Frontal cortex (tissue), 4 donors: ENCODE results near the gene ARHGAP29. TPM values are rescaled to one million over a fixed set of nuclear protein-coding genes. Genes with fewer than 3 reads are reported as not detected.

Experiments used
- DNase-seq, 2 donors: peaks; one replicate each; pipeline ENCODE4 v3.0.0; 2012; ENCODE audit warnings: low spot score in 2 of 2
- FAIRE-seq: peaks from 2 replicates; lab custom pipeline; 2012; peaks lifted over from hg19 to GRCh38; lab: Jason Lieb, UNC
- total RNA-seq: library from RNA; depleted of rRNA; stranded (reverse); fragments of >200 nt; gene quantifications from one replicate; pipeline ENCODE4 v1.2.3, GENCODE V29; 2014
- donor health status: control.
- donor health status: control.
- donor health status: control.

The ARHGAP29 gene, protein sequence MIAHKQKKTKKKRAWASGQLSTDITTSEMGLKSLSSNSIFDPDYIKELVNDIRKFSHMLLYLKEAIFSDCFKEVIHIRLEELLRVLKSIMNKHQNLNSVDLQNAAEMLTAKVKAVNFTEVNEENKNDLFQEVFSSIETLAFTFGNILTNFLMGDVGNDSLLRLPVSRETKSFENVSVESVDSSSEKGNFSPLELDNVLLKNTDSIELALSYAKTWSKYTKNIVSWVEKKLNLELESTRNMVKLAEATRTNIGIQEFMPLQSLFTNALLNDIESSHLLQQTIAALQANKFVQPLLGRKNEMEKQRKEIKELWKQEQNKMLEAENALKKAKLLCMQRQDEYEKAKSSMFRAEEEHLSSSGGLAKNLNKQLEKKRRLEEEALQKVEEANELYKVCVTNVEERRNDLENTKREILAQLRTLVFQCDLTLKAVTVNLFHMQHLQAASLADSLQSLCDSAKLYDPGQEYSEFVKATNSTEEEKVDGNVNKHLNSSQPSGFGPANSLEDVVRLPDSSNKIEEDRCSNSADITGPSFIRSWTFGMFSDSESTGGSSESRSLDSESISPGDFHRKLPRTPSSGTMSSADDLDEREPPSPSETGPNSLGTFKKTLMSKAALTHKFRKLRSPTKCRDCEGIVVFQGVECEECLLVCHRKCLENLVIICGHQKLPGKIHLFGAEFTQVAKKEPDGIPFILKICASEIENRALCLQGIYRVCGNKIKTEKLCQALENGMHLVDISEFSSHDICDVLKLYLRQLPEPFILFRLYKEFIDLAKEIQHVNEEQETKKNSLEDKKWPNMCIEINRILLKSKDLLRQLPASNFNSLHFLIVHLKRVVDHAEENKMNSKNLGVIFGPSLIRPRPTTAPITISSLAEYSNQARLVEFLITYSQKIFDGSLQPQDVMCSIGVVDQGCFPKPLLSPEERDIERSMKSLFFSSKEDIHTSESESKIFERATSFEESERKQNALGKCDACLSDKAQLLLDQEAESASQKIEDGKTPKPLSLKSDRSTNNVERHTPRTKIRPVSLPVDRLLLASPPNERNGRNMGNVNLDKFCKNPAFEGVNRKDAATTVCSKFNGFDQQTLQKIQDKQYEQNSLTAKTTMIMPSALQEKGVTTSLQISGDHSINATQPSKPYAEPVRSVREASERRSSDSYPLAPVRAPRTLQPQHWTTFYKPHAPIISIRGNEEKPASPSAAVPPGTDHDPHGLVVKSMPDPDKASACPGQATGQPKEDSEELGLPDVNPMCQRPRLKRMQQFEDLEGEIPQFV
- total RNA-seq: 12.2 TPM

DNA sequence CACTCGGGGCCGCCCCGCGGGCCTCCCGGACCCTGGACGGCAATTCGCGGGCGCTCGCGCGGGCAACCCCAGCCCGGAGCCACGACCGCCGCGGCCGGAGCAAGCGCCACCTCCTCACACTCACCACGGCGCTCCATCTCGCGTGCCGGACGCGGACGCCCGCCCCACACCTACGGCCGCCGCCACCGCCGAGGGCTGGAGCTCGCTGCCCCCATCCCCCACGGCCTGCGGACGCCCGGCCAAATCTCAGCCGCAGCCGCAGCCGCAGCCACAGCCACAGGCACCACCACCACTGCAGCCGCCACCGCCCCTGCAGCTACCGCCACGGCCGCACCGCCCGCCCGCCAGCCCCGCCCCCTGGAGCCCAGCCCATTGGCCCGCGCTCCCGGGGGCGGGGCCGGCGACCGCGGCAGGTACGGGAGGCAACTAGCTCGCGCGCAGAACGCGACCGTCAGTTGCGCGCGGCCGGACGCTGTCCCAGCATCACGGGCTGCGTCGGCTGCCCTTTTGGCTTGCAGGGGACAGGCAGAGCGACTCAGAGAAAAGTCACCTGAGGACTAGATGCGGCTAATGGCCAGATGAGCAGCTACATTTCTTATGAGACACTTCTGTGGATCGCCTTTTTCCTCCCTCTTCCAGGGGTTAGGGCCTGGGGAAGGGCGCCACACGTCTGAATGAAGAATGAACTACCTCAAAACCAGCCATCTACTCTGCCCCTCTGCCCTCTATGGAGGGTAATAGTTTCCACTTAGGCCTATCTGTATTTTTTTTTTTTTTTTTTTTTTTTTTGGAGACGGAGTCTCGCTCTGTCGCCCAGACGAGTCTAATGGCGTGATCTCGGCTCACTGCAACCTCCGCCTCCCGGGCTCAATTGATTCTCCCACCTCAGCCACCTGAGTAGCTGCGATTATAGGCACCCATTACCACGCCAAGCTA, at the start of gene ARHGAP29:
Gene ARHGAP29 (minus strand): TSS at position 294 of the 936 bp plus-strand sequence. CDS start 5,973 bp downstream, outside the sequence.
- FAIRE-seq (no peak), DNase-seq (peak; percentile 61 to 76)

DNA sequence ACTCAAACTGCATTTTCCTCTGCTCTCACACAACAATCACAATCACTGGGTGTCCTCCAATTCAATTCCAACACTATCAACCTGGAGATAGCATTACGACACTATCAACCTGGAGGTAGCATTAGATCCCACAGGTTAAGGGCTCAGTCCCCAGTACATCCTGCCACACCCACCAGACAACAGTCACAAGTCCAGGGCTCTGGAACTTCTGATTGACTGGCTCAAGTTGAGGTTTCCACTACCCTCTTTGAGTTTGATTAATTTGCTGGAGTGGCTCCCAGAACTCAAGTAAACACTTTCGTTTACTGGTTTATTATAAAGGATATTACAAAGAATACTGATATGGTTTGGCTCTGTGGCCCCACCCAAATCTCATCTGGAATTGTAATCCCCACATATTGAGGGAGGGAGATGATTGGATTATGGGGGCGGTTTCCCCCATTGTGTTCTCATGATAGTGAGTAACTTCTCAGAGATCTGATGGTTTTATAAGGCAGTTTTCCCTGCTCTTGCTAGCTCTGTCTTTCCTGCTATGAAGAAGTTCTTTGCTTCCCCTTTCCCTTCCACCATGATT, 49.6 kb upstream of the ARHGAP29 start:
- no peak for FAIRE-seq
- DNase-seq: no peak

DNA sequence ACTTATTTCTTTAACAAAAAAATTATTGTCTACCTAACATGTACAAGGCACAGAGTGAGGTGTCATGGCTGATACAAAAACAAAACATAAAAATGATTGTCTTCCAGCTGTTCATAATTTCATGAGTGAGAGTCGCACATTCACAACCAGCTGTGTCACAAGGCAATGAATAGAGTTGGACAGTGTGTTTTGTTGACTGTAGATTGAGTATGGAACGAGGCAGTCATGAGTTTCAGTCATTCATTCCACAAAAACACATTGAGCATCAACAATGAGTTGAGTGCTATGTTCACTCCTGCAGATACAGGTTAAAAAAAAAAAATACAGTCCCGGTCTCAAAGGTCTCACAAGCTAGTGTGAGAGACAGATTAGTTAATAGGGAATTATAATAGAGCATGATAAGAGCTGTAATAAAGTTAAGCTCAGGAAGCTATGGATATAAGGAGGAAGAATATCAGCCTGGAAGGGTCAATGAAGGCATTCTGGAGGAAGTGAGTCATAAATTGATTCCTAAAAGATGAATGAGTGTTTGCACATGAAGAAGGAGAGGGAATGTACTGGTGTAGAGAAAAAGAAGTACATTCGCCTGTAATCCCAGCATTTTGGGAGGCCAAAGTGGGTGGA, 47.8 kb upstream of the ARHGAP29 start:
- FAIRE-seq (no peak), DNase-seq (no peak)

DNA sequence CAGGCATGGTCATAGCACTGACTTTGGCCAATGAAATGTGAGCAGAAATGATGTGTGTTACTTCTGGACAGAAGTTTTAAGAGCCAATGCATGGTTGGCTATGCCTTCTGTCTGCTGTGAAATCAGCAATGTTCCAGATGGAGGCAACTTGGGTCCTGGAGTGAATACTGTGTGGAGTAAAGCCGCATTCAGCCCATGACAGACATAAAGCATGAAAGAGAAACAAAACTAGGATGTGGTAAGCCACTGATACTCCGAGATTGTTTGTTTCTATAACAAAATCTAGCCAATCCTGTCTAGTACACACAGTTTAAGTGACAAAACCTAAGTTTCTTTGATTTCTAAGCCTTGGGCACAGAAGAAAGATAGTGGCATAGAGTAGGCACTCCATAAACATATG, 47.1 kb upstream of the ARHGAP29 start:
- FAIRE-seq (no peak), DNase-seq (no peak)

DNA sequence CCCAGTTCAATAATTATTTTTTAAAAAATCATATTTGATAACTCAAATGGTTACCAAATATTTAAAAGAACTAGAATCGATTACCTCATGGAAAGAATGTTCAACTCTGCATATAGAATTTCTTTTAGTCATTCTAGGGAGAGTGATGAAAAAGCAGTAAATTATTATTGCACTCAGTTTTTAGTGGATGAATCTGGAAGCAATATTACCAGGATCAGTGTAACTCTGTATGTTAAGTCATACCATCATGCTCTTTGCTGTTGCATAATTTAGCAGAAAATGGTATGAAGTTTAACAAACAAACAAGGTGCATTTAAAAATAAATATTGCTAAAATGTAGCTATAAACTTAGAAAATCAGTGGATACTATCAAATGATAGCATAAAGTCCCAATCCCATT, 46.1 kb upstream of the ARHGAP29 start:
- no peak for FAIRE-seq
- DNase-seq: no peak

DNA sequence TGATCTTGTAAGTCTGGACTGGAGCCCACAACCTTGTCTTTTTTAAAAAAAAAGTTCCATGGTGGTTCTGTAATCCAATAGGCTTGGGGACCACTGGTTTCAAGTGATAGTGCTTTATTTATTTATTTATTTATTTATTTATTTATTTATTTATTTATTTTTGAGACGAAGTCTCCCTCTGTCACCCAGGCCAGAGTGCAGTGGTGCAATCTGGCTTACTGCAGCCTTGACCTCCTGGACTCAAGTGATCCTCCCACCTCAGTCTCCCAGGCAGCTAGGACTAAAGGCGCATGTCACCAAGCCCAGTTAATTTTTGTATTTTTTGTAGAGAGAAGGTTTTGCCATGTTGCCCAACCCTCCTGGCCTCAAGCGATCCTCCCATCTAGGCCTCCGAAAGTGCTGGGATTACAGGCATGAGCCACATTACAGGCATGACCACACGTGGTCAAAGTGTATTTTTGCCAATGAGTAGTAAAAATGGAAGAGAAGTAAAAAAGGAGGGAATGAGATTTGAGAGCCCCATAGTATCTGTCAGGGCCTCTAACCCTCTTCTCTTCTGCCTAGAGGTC, 44.8 kb upstream of the ARHGAP29 start:
- DNase-seq (no peak), FAIRE-seq (no peak)

DNA sequence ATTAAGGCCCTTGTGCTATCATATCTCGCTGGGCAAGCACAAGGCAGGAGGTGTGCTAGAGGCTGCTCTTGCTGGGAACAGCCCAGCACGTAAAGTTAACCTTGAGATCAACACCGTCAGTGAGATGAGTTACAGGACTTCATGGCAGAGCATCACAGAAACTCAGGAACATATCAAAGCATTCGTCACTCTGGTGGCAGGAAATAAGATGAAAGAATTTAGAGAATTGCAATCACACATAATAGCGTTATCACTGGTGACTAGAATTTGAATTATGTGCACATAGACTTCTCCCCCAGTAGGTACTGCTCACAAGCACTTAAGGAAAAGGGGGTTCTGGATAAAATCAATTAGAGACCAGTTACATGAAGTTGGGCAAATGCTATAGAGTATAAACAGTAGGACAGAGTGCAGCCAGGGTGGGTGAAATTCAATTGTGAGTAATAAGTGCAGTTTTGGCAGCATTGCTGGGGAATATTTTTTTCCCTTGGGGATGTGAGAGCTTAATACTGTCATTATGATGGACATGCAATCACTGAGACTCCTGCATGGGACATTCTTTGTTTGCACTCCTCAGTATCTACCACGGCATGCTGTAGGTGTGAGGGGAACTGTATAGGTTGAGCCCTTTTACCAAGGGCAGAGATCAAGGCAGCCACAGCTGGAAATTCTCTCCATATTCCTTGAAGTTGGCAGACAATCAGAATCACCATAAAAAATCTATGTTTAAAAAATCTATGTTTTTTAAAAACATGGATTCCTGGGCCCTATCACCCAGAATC, 44.2 kb upstream of the ARHGAP29 start:
- DNase-seq: no peak
- FAIRE-seq: no peak

DNA sequence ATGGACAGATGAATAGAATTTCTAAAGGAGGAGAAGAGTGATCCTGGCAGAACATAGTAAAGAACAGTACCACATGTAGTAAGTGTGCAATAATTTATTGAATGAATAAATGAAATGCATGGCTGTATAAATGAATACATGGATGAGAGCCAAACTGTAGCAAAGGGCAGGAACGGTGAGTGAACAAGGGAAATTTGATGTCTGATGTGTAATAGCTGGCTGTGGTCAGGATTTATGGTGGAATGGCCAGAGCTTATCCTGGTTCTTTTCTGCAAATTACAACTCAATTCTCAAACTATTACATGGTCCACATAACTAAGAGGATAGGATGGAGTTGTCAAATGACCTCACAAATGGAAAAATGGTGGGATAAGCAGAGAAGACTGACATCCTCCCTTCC, 43.2 kb upstream of the ARHGAP29 start:
- FAIRE-seq (no peak), DNase-seq (no peak)

DNA sequence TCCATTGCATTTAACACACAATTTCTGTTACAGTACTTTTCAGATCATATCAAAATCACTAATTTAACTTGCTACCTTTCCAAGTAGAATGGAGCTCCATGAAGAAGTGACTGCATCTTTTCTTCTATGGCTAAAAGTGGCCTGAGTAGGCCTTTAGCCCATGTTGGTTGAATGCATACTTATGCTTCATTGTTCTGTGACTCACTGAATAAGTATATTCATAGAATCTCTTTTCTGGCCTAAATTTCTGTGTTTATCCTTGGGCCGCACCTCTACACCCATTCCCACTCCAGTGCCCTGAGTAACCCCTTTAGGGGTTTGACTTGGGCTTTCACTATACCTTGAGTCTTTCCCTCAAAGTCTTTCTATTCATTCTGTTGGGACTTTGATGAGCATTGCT, 42.1 kb upstream of the ARHGAP29 start:
- no peak for DNase-seq
- no peak for FAIRE-seq

DNA sequence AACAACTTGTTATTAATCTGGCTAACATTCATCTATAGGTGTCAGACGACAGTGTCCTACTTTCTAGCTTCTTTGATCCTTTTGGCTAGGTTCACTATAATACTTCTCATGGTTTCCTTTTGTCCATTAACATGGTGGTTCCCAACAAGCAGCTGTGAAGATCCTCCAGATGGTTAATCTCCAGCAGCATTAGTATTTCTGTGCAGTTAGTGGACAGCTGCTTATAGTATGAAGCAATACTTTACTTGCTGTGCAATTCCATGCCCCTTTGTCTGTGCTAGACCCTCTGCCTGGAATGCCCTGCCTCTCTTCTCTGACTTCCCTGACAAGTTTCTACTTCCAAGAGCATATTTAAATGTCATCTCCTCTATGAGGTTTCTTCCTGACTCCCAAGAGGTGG, 41.7 kb upstream of the ARHGAP29 start:
- DNase-seq (no peak), FAIRE-seq (no peak)

DNA sequence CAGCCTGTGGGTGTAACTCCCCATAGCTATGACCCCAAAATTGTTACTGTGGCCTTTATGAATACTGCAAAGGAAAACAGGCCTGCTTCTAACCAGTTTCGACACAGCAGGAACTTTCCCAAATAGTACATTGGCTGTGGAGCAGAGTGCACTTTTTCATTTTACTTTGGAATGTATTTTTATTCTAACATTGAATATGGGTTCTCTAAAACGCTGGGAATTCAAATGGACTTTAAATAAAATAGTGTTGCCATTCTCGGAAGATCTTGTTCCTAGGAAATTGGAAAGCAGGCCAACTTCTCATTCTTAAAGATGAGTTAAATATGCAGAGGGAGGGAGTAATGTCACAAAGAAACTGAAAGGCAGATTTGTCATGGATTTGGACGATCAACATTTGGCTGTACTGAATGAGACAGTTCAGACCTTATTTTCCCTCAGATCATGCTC, 39.6 kb upstream of the ARHGAP29 start:
- no peak for DNase-seq
- FAIRE-seq: no peak

DNA sequence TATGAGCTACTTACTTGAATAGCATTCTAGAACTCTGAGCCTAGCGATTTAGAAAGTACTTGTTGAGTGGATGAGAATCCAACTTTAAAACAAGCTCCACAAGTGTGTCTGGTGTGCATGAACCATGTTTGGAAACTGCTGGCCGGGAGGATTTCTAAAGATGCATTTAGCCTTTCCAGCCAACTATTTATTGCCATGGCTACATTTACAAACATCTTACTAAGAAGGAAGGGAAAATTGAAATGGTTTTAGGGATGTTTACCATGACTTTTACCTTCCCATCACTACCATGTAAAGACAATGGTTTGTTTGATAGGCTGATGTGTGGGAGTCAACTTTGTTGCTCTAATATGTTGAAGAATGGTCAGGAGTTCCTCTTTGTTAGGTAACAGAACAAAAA, 37.7 kb upstream of the ARHGAP29 start:
- DNase-seq (no peak), FAIRE-seq (no peak)

DNA sequence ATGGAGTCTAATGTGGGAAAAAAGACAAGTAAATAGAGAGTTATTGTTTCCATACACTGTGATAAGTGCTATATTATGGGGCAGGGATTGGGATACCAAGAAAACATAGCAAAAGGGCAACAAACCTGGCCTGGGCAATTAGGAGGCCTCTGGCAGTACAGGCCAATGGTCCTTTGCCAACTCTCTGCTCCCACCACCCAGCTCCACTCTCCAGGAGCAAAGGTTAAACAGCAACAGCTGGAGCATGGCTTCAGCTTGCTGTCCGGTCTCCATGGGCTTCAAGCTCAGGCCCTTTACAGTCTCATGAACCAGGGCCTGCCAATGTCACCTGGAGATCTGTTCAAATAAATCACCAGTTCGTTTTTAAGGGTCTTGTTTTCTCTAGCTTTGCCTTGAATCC, 37.2 kb upstream of the ARHGAP29 start:
- no peak for DNase-seq
- no peak for FAIRE-seq

DNA sequence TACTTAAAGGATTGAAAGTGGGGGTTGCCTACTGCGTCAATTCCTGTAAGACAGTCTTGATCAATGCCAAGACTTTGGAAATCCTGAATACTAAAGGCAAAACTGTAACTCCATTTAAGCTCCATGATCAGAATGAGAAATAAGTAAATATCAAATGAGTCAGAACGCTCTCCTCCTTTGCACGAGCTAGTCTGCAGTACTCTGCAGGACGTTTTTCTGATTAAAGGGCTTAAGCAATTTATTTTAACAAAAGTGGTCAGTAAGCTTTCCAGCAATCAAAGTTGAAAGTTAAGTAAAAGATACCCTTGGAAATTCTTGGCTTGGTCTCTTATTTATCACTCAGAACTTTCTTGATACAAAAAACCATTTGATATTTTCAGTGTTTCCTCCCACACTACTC, 35.7 kb upstream of the ARHGAP29 start:
- FAIRE-seq: no peak
- DNase-seq: no peak

DNA sequence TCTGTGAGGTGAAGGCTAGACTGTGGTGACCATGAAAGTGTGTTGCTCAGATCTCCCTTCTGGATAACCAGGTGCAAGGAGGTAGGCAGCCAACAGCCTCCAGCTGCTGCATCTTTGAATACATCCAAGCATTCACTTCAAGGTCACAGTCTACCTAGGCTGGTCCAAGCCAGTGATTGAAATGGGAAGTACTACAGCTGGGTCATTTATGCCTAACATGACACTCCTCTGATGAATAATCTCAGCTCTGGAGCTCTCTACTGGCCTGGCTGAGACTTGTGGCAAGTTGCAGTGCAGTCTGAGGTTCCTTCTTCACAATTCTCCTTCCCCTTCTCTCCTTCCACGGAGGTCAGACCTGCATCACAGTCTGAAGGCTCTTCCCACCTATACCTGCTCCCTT, 35.0 kb upstream of the ARHGAP29 start:
- DNase-seq: no peak
- FAIRE-seq: no peak

DNA sequence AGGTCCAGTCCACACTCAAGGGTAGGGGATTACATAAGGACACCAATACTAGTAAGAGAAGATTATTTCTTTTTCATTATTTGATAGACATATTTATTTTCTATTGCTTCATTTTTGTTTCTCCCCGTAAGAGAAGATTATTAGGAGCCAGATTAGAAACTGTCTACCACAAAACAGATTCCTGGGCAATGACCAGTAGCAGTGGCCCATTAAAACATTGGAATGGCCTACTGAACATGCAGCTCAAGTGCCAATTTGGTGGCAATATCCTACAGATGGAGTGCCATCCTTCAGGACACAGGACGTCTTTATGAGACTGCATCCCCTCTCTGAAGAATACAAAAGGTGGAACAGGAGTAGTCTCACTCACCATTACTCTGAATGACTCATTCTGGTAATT, 34.0 kb upstream of the ARHGAP29 start:
- FAIRE-seq: no peak
- DNase-seq: no peak

DNA sequence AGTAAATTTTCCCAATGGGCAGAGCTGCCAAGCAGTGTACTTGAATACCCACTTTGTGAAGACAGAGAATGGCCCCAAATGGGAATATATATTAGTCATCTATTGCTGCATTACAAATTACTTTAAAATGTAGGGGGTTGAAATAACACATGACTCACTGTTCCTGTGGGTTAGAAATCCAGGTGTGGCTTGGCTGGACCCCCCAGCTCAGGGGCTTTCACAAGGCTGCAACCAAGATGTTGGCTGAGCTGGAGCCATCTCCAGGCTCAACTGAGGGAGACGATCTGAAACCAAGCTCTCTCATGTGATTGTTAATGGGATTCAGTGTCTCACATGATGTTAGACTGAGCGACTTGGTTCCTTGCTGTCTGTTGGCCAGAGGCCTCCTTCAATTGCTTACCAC, 33.4 kb upstream of the ARHGAP29 start:
- no peak for FAIRE-seq
- no peak for DNase-seq
